H9 (cell line): ENCODE data around the gene CD320. TPM values are rescaled to one million over a fixed set of nuclear protein-coding genes. Genes with fewer than 3 reads are reported as not detected.

Source experiments
- DNase-seq: peaks from one replicate; pipeline ENCODE4 v3.0.0-alpha.2; 2017
- H2AFZ ChIP-seq: one replicate; pipeline ENCODE4 v1.6.1; 2013; ENCODE audit warnings: mild to moderate bottlenecking, low read length, control low read depth, moderate library complexity
- H2AK5ac ChIP-seq: 2 replicates; pipeline ENCODE4 v1.6.1; 2013; ENCODE audit warnings: low read length, control low read depth, mixed read lengths; ENCODE audit not compliant: insufficient read length
- H2BK120ac ChIP-seq: one replicate; pipeline ENCODE4 v1.6.1; 2013; ENCODE audit warnings: low read depth, mild to moderate bottlenecking, low read length, control low read depth, inconsistent platforms; ENCODE audit not compliant: poor library complexity, severe bottlenecking
- H2BK12ac ChIP-seq: 2 replicates; pipeline ENCODE4 v1.6.1; 2013; ENCODE audit warnings: low read length, control low read depth, mixed read lengths, low read depth; ENCODE audit not compliant: insufficient read length
- H2BK15ac ChIP-seq: 2 replicates; pipeline ENCODE4 v1.6.1; 2013; ENCODE audit warnings: low read depth, low read length, control low read depth
- H2BK20ac ChIP-seq: one replicate; pipeline ENCODE4 v1.6.1; 2013; ENCODE audit warnings: low read depth, mild to moderate bottlenecking, low read length, control low read depth, inconsistent platforms; ENCODE audit not compliant: poor library complexity, severe bottlenecking
- H2BK5ac ChIP-seq: 2 replicates; pipeline ENCODE4 v1.6.1; 2013; ENCODE audit warnings: low read length, control low read depth, mixed read lengths; ENCODE audit not compliant: insufficient read length
- H3K14ac ChIP-seq: 2 replicates; pipeline ENCODE4 v1.6.1; 2013; ENCODE audit warnings: low read length, control low read depth; ENCODE audit not compliant: insufficient read depth
- H3K18ac ChIP-seq: 2 replicates; pipeline ENCODE4 v1.6.1; 2013; ENCODE audit warnings: low read depth, mild to moderate bottlenecking, mixed read lengths, low read length, control low read depth; ENCODE audit not compliant: insufficient read length
- H3K23ac ChIP-seq: 2 replicates; pipeline ENCODE4 v1.6.1; 2013; ENCODE audit warnings: low read length, control low read depth, mixed read lengths, low read depth; ENCODE audit not compliant: insufficient read length
- H3K23me2 ChIP-seq: 2 replicates; pipeline ENCODE4 v1.6.1; 2013; ENCODE audit warnings: low read depth, mild to moderate bottlenecking, mixed read lengths, low read length, control low read depth; ENCODE audit not compliant: insufficient read length, poor library complexity, severe bottlenecking
- H3K27ac ChIP-seq: 2 replicates; pipeline ENCODE4 v1.5.1; 2013; ENCODE audit warnings: low read length, control low read depth, mixed read lengths, low read depth; ENCODE audit not compliant: insufficient read length
- H3K27me3 ChIP-seq: 2 replicates; pipeline ENCODE4 v1.6.1; 2013; ENCODE audit warnings: low read length, control low read depth, inconsistent platforms; ENCODE audit not compliant: insufficient read depth
- H3K4ac ChIP-seq: 2 replicates; pipeline ENCODE4 v1.6.1; 2013; ENCODE audit warnings: low read depth, mild to moderate bottlenecking, control low read depth, inconsistent platforms, low read length, moderate library complexity
- H3K4me1 ChIP-seq: 2 replicates; pipeline ENCODE4 v1.6.1; 2013; ENCODE audit warnings: low read length, control low read depth, inconsistent platforms; ENCODE audit not compliant: insufficient read depth
- H3K4me2 ChIP-seq: 2 replicates; pipeline ENCODE4 v1.6.1; 2013; ENCODE audit warnings: low read length, control low read depth, mixed read lengths; ENCODE audit not compliant: insufficient read length, insufficient read depth
- H3K56ac ChIP-seq: 2 replicates; pipeline ENCODE4 v1.6.1; 2013; ENCODE audit warnings: low read depth, mild to moderate bottlenecking, mixed read lengths, low read length, control low read depth; ENCODE audit not compliant: insufficient read length
- H3K79me1 ChIP-seq: 2 replicates; pipeline ENCODE4 v1.6.1; 2013; ENCODE audit warnings: low read depth, mild to moderate bottlenecking, moderate library complexity, low read length, control low read depth, inconsistent platforms; ENCODE audit not compliant: insufficient read depth, poor library complexity, severe bottlenecking
- H3K79me2 ChIP-seq: 2 replicates; pipeline ENCODE4 v1.6.1; 2013; ENCODE audit warnings: low read length, control low read depth, inconsistent platforms; ENCODE audit not compliant: insufficient read depth
- H3K9ac ChIP-seq: 2 replicates; pipeline ENCODE4 v1.6.1; 2013; ENCODE audit warnings: low read length, control low read depth, mixed read lengths; ENCODE audit not compliant: insufficient read length; ENCODE audit errors: extremely low read depth
- H3K9me3 ChIP-seq: one replicate; pipeline ENCODE4 v1.6.1; 2013; ENCODE audit warnings: low read depth, low read length, inconsistent platforms; ENCODE audit not compliant: control insufficient read depth
- H3T11ph ChIP-seq: one replicate; pipeline ENCODE4 v1.6.1; 2013; ENCODE audit warnings: mild to moderate bottlenecking, low read length, control low read depth, inconsistent platforms
- H4K20me1 ChIP-seq: one replicate; pipeline ENCODE4 v1.6.1; 2013; ENCODE audit not compliant: control insufficient read depth, insufficient read length, insufficient read depth
- H4K5ac ChIP-seq: 2 replicates; pipeline ENCODE4 v1.6.1; 2013; ENCODE audit warnings: low read depth, mild to moderate bottlenecking, mixed read lengths, low read length, control low read depth; ENCODE audit not compliant: insufficient read length
- H4K8ac ChIP-seq: replicated peaks from 2 replicates; pipeline ENCODE4 v1.6.1; 2013; ENCODE audit warnings: low read length, control low read depth, mixed read lengths, low read depth; ENCODE audit not compliant: insufficient read length
- H4K91ac ChIP-seq: 2 replicates; pipeline ENCODE4 v1.6.1; 2013; ENCODE audit warnings: low read depth, mild to moderate bottlenecking, moderate library complexity, mixed read lengths, low read length, control low read depth; ENCODE audit not compliant: insufficient read length
- H3K27ac Mint-ChIP-seq, 3 experiments: 2 replicates in 2 of 3; 3 replicates in 1 of 3; pipeline ENCODE4 v1.8.0; 2020 to 2021; ENCODE audit warnings: mixed read lengths in 3 of 3, mild to moderate bottlenecking in 1 of 3, moderate library complexity in 1 of 3
- H3K27me3 Mint-ChIP-seq: 2 replicates; pipeline ENCODE4 v1.8.0; 2021; ENCODE audit warnings: low read depth, mild to moderate bottlenecking, moderate library complexity, mixed read lengths
- H3K36me3 Mint-ChIP-seq, 3 experiments: 2 replicates in 2 of 3; 3 replicates in 1 of 3; pipeline ENCODE4 v1.8.0; 2020 to 2021; ENCODE audit warnings: low read depth in 3 of 3, mixed read lengths in 3 of 3; ENCODE audit not compliant: insufficient read depth in 1 of 3
- H3K4me1 Mint-ChIP-seq, 2 experiments: 2 replicates each; pipeline ENCODE4 v1.8.0; 2020; ENCODE audit warnings: mixed read lengths in 2 of 2
- H3K4me3 Mint-ChIP-seq, 2 experiments: 2 replicates in 1 of 2; 3 replicates in 1 of 2; pipeline ENCODE4 v1.8.0; 2020 to 2021; ENCODE audit warnings: mild to moderate bottlenecking in 2 of 2, mixed read lengths in 2 of 2, moderate library complexity in 1 of 2
- H3K9me3 Mint-ChIP-seq, 2 experiments: 2 replicates in 1 of 2; 3 replicates in 1 of 2; pipeline ENCODE4 v1.8.0; 2020; ENCODE audit warnings: mild to moderate bottlenecking in 2 of 2, mixed read lengths in 2 of 2, moderate library complexity in 1 of 2
- WGBS: extraction: QIAGEN DNeasy Blood & Tissue Kit; methylation state at CpG from one replicate; pipeline ENCODE4 v1.1.7; 2013; ENCODE audit warnings: missing lambda C conversion rate, low lambda C conversion rate, mixed read lengths; ENCODE audit not compliant: insufficient read length; ENCODE audit errors: extremely low coverage; 5-methylcytosine and 5-hydroxymethylcytosine counted together
- total RNA-seq: library from RNA; stranded (reverse); gene quantifications from 2 replicates; pipeline ENCODE4 v1.2.1, GENCODE V29; 2021
- TF ChIP-seq, protein P1 (sequence below): fragments of 200-600 bp; sonication (generic); conservative IDR thresholded peaks from 3 replicates; pipeline ENCODE4 v1.8.0; 2021; ENCODE audit warnings: antibody characterized with exemption, mild to moderate bottlenecking

Gene CD320
- total RNA-seq, 1 experiment from 2014 or later = 72.1 TPM

DNA sequence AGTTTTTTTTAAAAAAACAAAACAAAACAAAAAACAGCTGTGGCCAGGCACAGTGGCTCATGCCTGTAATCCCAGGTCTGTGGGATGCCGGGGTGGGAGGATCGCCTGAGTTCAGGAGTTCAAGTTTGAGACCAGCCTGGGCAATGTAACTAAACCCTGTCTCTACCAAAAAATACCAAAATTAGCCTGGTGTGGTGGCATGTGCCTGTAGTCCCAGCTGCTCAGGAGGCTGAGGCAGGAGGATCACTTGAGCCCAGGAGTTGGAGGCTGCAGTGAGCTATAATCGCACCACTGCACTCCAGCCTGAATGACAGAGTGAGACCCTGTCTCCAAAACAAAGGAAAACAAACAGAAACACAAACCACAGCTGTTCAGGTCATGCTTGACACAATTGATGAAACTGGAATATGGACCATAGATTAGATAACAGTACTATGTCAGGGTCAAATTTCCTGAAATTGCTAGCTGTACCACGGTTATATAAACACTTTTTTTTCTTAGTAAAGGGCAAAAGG lies 48.9 kb upstream of the CD320 start:
- H3K18ac ChIP-seq = no peak overlapping the region
- H2BK120ac ChIP-seq = no peak overlapping the region
- Mint-ChIP-seq H3K36me3 (no peaks in the 10 kb centered on the region), H3K4me3 (no peak overlapping the region), H3K27me3 (peaks cover 5% of the 10 kb centered on the region), H3K9me3 (peaks cover 0 to 3% of the 10 kb centered on the region in 2 experiments; a peak in 2 of 5 replicates), H3K4me1 (peaks cover 6 to 7% of the 10 kb centered on the region in 2 experiments), H3K27ac (no peak overlapping the region)
- no peaks in the 10 kb centered on the region for H3K27me3 ChIP-seq
- H3K79me1 ChIP-seq = no peaks in the 10 kb centered on the region
- H3K9me3 ChIP-seq = no peaks in the 10 kb centered on the region
- H2BK15ac ChIP-seq = no peak overlapping the region
- no peak overlapping the region for H4K5ac ChIP-seq
- H3K4me2 ChIP-seq = no peak overlapping the region
- H3K9ac ChIP-seq = no peak overlapping the region
- no peak overlapping the region for H2BK12ac ChIP-seq
- H2AK5ac ChIP-seq = no peak overlapping the region
- no peak overlapping the region for H2BK20ac ChIP-seq
- no peak overlapping the region for H3T11ph ChIP-seq
- H3K79me2 ChIP-seq = no peaks in the 10 kb centered on the region
- TF ChIP-seq, protein P1, sequence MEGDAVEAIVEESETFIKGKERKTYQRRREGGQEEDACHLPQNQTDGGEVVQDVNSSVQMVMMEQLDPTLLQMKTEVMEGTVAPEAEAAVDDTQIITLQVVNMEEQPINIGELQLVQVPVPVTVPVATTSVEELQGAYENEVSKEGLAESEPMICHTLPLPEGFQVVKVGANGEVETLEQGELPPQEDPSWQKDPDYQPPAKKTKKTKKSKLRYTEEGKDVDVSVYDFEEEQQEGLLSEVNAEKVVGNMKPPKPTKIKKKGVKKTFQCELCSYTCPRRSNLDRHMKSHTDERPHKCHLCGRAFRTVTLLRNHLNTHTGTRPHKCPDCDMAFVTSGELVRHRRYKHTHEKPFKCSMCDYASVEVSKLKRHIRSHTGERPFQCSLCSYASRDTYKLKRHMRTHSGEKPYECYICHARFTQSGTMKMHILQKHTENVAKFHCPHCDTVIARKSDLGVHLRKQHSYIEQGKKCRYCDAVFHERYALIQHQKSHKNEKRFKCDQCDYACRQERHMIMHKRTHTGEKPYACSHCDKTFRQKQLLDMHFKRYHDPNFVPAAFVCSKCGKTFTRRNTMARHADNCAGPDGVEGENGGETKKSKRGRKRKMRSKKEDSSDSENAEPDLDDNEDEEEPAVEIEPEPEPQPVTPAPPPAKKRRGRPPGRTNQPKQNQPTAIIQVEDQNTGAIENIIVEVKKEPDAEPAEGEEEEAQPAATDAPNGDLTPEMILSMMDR = no peak
- no peak overlapping the region for H2BK5ac ChIP-seq
- H2AFZ ChIP-seq = no peak overlapping the region
- no peak overlapping the region for H4K8ac ChIP-seq
- H3K4me1 ChIP-seq = no peaks in the 10 kb centered on the region
- DNase-seq = no peak
- no peak overlapping the region for H3K27ac ChIP-seq
- H3K4ac ChIP-seq = no peak overlapping the region
- WGBS = no CpG with 5 or more reads among the region's 4 CpGs
- H4K20me1 ChIP-seq = no peaks in the 10 kb centered on the region
- H3K56ac ChIP-seq = no peak overlapping the region
- no peak overlapping the region for H3K23ac ChIP-seq
- no peak overlapping the region for H3K14ac ChIP-seq
- H3K23me2 ChIP-seq = no peaks in the 10 kb centered on the region
- no peak overlapping the region for H4K91ac ChIP-seq
